Adrenal gland (tissue), 5 donors: ENCODE data around the gene HMX2.

ENCODE experiments used
- POLR2A ChIP-seq, 2 donors: fragments of 450-650 bp; IDR thresholded peaks; one replicate each; pipeline ENCODE4 v1.6.1; 2017; ENCODE audit warnings: antibody characterized with exemption in 2 of 2, mild to moderate bottlenecking in 2 of 2, moderate library complexity in 1 of 2
- TF ChIP-seq, protein P1 (sequence below), 6 experiments: fragments of 450-650 bp in 4 of 6; fragments of 200-600 bp in 2 of 6; sonication (generic) in 1 of 6; IDR thresholded peaks; 1 replicate in 5 of 6; 2 replicates in 1 of 6; pipeline versions ENCODE4 v1.5.1 to v1.8.0; 2016 to 2021; ENCODE audit warnings: antibody characterized with exemption in 6 of 6, mild to moderate bottlenecking in 2 of 6, moderate library complexity in 1 of 6
- donor health status: DM: no; HTN: no; CAD: no.

GRCh38 chr10:123165445-123166072 is 17.6 kb downstream of the HMX2 start:
- TF ChIP-seq POLR2A (IDR thresholded peaks at IDR 0.05), result no peak
- TF ChIP-seq, protein P1, sequence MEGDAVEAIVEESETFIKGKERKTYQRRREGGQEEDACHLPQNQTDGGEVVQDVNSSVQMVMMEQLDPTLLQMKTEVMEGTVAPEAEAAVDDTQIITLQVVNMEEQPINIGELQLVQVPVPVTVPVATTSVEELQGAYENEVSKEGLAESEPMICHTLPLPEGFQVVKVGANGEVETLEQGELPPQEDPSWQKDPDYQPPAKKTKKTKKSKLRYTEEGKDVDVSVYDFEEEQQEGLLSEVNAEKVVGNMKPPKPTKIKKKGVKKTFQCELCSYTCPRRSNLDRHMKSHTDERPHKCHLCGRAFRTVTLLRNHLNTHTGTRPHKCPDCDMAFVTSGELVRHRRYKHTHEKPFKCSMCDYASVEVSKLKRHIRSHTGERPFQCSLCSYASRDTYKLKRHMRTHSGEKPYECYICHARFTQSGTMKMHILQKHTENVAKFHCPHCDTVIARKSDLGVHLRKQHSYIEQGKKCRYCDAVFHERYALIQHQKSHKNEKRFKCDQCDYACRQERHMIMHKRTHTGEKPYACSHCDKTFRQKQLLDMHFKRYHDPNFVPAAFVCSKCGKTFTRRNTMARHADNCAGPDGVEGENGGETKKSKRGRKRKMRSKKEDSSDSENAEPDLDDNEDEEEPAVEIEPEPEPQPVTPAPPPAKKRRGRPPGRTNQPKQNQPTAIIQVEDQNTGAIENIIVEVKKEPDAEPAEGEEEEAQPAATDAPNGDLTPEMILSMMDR (IDR thresholded peaks at IDR 0.05), result no peak
